HL-60 (cell line): ENCODE results near the gene BTNL3.

Experiments
- DNase-seq, 2 experiments: peaks; one replicate each; pipeline ENCODE4 v3.0.0-alpha.2; 2010 to 2020; ENCODE audit warnings: low read depth in 1 of 2, low spot score in 1 of 2
- H3K27ac ChIP-seq: fragments of 250-450 bp; sonication (Bioruptor Pico); replicated peaks from 2 replicates; pipeline ENCODE4 v1.5.1; 2020; ENCODE audit warnings: mild to moderate bottlenecking, moderate library complexity
- H3K27me3 ChIP-seq: fragments of 250-450 bp; sonication (Bioruptor Pico); 2 replicates; pipeline ENCODE4 v1.5.1; 2021; ENCODE audit warnings: mild to moderate bottlenecking, moderate library complexity; ENCODE audit not compliant: insufficient read depth, poor library complexity, severe bottlenecking
- H3K4me3 ChIP-seq: replicated peaks from 2 replicates; pipeline ENCODE4 v1.5.1; 2011; ENCODE audit warnings: mild to moderate bottlenecking, control low read depth, low read length; ENCODE audit not compliant: insufficient read depth
- CTCF ChIP-seq: IDR thresholded peaks from one replicate; pipeline ENCODE4 v1.5.1; 2011; ENCODE audit warnings: low read length, control low read depth, inconsistent platforms; ENCODE audit not compliant: insufficient read depth
- GABPA ChIP-seq: IDR thresholded peaks from 2 replicates; pipeline ENCODE4 v1.6.1; 2012; ENCODE audit warnings: low read depth
- POLR2AphosphoS5 ChIP-seq: IDR thresholded peaks from 2 replicates; pipeline ENCODE4 v1.6.1; 2012; ENCODE audit warnings: low read depth
- REST ChIP-seq: IDR thresholded peaks from 2 replicates; pipeline ENCODE4 v1.6.1; 2012; ENCODE audit warnings: low read depth; ENCODE audit not compliant: insufficient replicate concordance
- SPI1 ChIP-seq: IDR thresholded peaks from 2 replicates; pipeline ENCODE4 v1.6.1; 2012; ENCODE audit warnings: low read depth, mild to moderate bottlenecking, borderline replicate concordance

BTNL3 gene

GRCh38 chr5:180977852-180978251 is 10.8 kb upstream of the BTNL3 start:
- Histone ChIP-seq H3K27me3 (no peaks in the 10 kb centered on the region), H3K27ac (no peak overlapping the region), H3K4me3 (no peak overlapping the region)
- no peak for TF ChIP-seq CTCF
- no peak for DNase-seq

- TF ChIP-seq REST (no peak), POLR2AphosphoS5 (no peak), CTCF (no peak), SPI1 (no peak), GABPA (no peak)
- no peak overlapping the region for H3K27ac ChIP-seq
Measured at GRCh38 chr5:180982008-180982741, 6.5 kb upstream of the BTNL3 start.

GRCh38 chr5:180988016-180988415 is 630 bp upstream of the BTNL3 start:
- DNase-seq = no peak
- Histone ChIP-seq H3K27me3 (peaks cover 7% of the 10 kb centered on the region), H3K4me3 (no peak overlapping the region), H3K27ac (no peak overlapping the region)
- TF ChIP-seq SPI1 (no peak), POLR2AphosphoS5 (no peak)

More at GRCh38 chr5:180982008-180982741, 6.5 kb upstream of the BTNL3 start:
- no peak for DNase-seq
- Histone ChIP-seq H3K4me3 (no peak overlapping the region), H3K27me3 (peaks cover 3% of the 10 kb centered on the region)

- peaks cover 4% of the 10 kb centered on the region for H3K27me3 ChIP-seq
- DNase-seq = no peak
- TF ChIP-seq REST (no peak), CTCF (no peak), SPI1 (no peak), POLR2AphosphoS5 (no peak), GABPA (no peak)
- H3K27ac ChIP-seq = no peak overlapping the region
- no peak overlapping the region for H3K4me3 ChIP-seq
Measured at GRCh38 chr5:180990086-180990881, 1.6 kb downstream of the BTNL3 start.
